Stimulated activated CD4-positive, alpha-beta T cell treated with anti-CD3 and anti-CD28 coated beads, TNF-alpha, amount 100 ng/mL, for 24 hours (primary cell): ENCODE data around the gene BCAM.
A peak's percentile ranks its signal among the peaks of the same experiment; 100 is the strongest.
"Not testable (repeated sequence)": the region's sequence is repeated elsewhere in the genome, so short reads cannot be mapped to it uniquely, and the experiment has no call there.

Source experiments
- DNase-seq, 3 experiments: peaks; one replicate each; pipeline ENCODE4 v3.0.0-alpha.2; 2020; ENCODE audit warnings: low read depth in 3 of 3

The BCAM gene

GRCh38 chr19:44808463-44809371 lies at the start of gene BCAM:
BCAM (plus strand) TSS chr19:44809103; CDS start chr19:44809125, 22 bp downstream.
- DNase-seq = no peak

GRCh38 chr19:44762038-44762437 lies 46.9 kb upstream of the BCAM start:
- DNase-seq = no peak

- DNase-seq = no peak
Observed at GRCh38 chr19:44765033-44765948, 43.6 kb upstream of the BCAM start.

- DNase-seq = no peak
Observed at GRCh38 chr19:44765949-44766335, 43.0 kb upstream of the BCAM start.

GRCh38 chr19:44767295-44768180 lies 41.4 kb upstream of the BCAM start:
- no peak for DNase-seq

GRCh38 chr19:44770550-44771257 lies 38.2 kb upstream of the BCAM start:
- DNase-seq = peak; percentile 93 to 97 (median 97)

- not testable (repeated sequence) for DNase-seq
Observed at GRCh38 chr19:44772144-44772543, 36.8 kb upstream of the BCAM start.

GRCh38 chr19:44772959-44773358 lies 35.9 kb upstream of the BCAM start:
- DNase-seq = no peak

GRCh38 chr19:44775676-44776240 lies 33.1 kb upstream of the BCAM start:
- DNase-seq = no peak

GRCh38 chr19:44776402-44777096 lies 32.4 kb upstream of the BCAM start:
- DNase-seq = no peak

GRCh38 chr19:44777715-44778347 lies 31.1 kb upstream of the BCAM start, which contains the start of gene CBLC:
CBLC (plus strand) TSS chr19:44777890; CDS start chr19:44777932, 42 bp downstream.
- no peak for DNase-seq

- DNase-seq = no peak
Observed at GRCh38 chr19:44779150-44779549, 29.8 kb upstream of the BCAM start.

GRCh38 chr19:44781694-44782093 lies 27.2 kb upstream of the BCAM start:
- DNase-seq = not testable (repeated sequence)

- no peak for DNase-seq
Observed at GRCh38 chr19:44782729-44783128, 26.2 kb upstream of the BCAM start.

GRCh38 chr19:44783545-44783944 lies 25.4 kb upstream of the BCAM start:
- no peak for DNase-seq

- DNase-seq = no peak
Observed at GRCh38 chr19:44785271-44785670, 23.6 kb upstream of the BCAM start.

GRCh38 chr19:44785993-44786392 lies 22.9 kb upstream of the BCAM start:
- no peak for DNase-seq

- no peak for DNase-seq
Observed at GRCh38 chr19:44788971-44789370, 19.9 kb upstream of the BCAM start.

- no peak for DNase-seq
Observed at GRCh38 chr19:44789943-44790483, 18.9 kb upstream of the BCAM start.
